Panc1 (cell line): ENCODE measurements around the gene TMED6. TPM values are rescaled to one million over a fixed set of nuclear protein-coding genes. Genes with fewer than 3 reads are reported as not detected.

Experiments
- ATAC-seq: fragments of 200-7000 bp; cut with Tn5 transposase; 2 replicates; pipeline ENCODE4 v1.9.1; 2020; ENCODE audit warnings: mild to moderate bottlenecking, moderate library complexity
- BruUV-seq: library from RNA; stranded (reverse); fragments of 400-500 nt; replicated peaks from 2 replicates; lab custom pipeline; 2021; lab: Mats Ljungman, UMichigan
- CTCF ChIA-PET: fragments of 300-600 bp; sonication (Branson Sonifier 250); formaldehyde crosslinking; loops from one replicate; lab custom pipeline; 2022; ENCODE audit warnings: antibody characterized with exemption; lab: Charles Lee
- POLR2A ChIA-PET: fragments of 300-600 bp; sonication (Branson Sonifier 250); formaldehyde crosslinking; loops from one replicate; lab custom pipeline; 2022; ENCODE audit warnings: antibody characterized with exemption; lab: Charles Lee
- DNase-seq: peaks from one replicate; pipeline ENCODE4 v3.0.0-alpha.2; 2010; ENCODE audit warnings: low read depth, low spot score
- H3K27ac ChIP-seq: 2 replicates; pipeline ENCODE4 v1.5.1; 2011; ENCODE audit warnings: mild to moderate bottlenecking, low read length, inconsistent platforms
- H3K27me3 ChIP-seq: fragments of 200-500 bp; sonication (Bioruptor generic); 2 replicates; pipeline ENCODE4 v1.6.0; 2014; ENCODE audit warnings: low read length, inconsistent platforms; ENCODE audit not compliant: control insufficient read depth, insufficient read depth
- H3K36me3 ChIP-seq: fragments of 200-500 bp; sonication (Bioruptor generic); 2 replicates; pipeline ENCODE4 v1.5.1; 2014; ENCODE audit warnings: inconsistent platforms, mild to moderate bottlenecking, low read length, moderate library complexity; ENCODE audit not compliant: control insufficient read depth, insufficient read depth
- H3K4me1 ChIP-seq: 2 replicates; pipeline ENCODE4 v1.5.1; 2011; ENCODE audit warnings: inconsistent platforms, mild to moderate bottlenecking, low read length, moderate library complexity; ENCODE audit not compliant: control insufficient read depth, insufficient read depth
- H3K4me3 ChIP-seq, 2 experiments: 2 replicates each; pipeline ENCODE4 v1.5.1; 2011 to 2012; ENCODE audit warnings: low read depth in 2 of 2, low read length in 2 of 2, mild to moderate bottlenecking in 2 of 2, inconsistent platforms in 1 of 2, moderate library complexity in 1 of 2
- H3K9me3 ChIP-seq: fragments of 200-500 bp; sonication (Bioruptor generic); 2 replicates; pipeline ENCODE4 v1.5.1; 2014; ENCODE audit warnings: low read depth, mild to moderate bottlenecking, inconsistent platforms, low read length, moderate library complexity; ENCODE audit not compliant: control insufficient read depth, insufficient read depth
- CTCF ChIP-seq: fragments of 450-650 bp; IDR thresholded peaks from 2 replicates; pipeline ENCODE4 v1.5.1; 2017; ENCODE audit warnings: mild to moderate bottlenecking
- POLR2AphosphoS5 ChIP-seq: IDR thresholded peaks from 2 replicates; pipeline ENCODE4 v1.6.1; 2012; ENCODE audit warnings: mild to moderate bottlenecking, low read depth, low read length, moderate library complexity
- REST ChIP-seq, 2 experiments: IDR thresholded peaks; 2 replicates each; pipeline ENCODE4 v1.6.1; 2011 to 2012; ENCODE audit warnings: low read depth in 2 of 2, control low read depth in 1 of 2, low read length in 1 of 2, mild to moderate bottlenecking in 1 of 2, moderate library complexity in 1 of 2; ENCODE audit not compliant: insufficient read depth in 1 of 2
- SIN3A ChIP-seq: IDR thresholded peaks from 2 replicates; pipeline ENCODE4 v1.6.1; 2012; ENCODE audit warnings: low read depth, mild to moderate bottlenecking, low read length, moderate library complexity, borderline replicate concordance; ENCODE audit not compliant: insufficient read depth
- TCF7L2 ChIP-seq: IDR thresholded peaks from 2 replicates; pipeline ENCODE4 v1.6.1; 2011; ENCODE audit warnings: mild to moderate bottlenecking, low read depth, low read length, inconsistent platforms
- in situ Hi-C: cut with HindIII; loops from 2 replicates; pipeline ENCODE4 v1.10.0; 2016; ENCODE audit warnings: low sequenced_read_pairs, low pct_unique_long_range_greater_than_20kb
- intact Hi-C: fragments of 100-400 bp; cut with micrococcal nuclease; formaldehyde crosslinking; loops from one replicate; pipeline ENCODE4 v1.10.0; 2022; ENCODE audit not compliant: unreplicated experiment
- total RNA-seq: library from RNA; stranded (reverse); gene quantifications from one replicate; pipeline ENCODE4 v1.2.1, GENCODE V29; 2021; ENCODE audit not compliant: unreplicated experiment

The TMED6 gene
- total RNA-seq, 1 experiment from 2014 or later: 0.36 TPM

GRCh38 chr16:69328854-69329316 lies 22.7 kb downstream of the TMED6 start:
- ATAC-seq: peak; percentile 8
- no peak for DNase-seq

GRCh38 chr16:69327585-69328310 lies 23.8 kb downstream of the TMED6 start:
- intact Hi-C loops (no loop called here), in situ Hi-C loops (no loop called here)
- POLR2A ChIA-PET: no interaction called here
- TF ChIP-seq REST (IDR thresholded peaks at IDR 0.05; ENCODE audit: insufficient read depth in 1 of 2, low read depth in 2 of 2, low read length in 1 of 2) (no peak), TCF7L2 (no peak), CTCF (no peak), POLR2AphosphoS5 (no peak), SIN3A (no peak)
- Histone ChIP-seq H3K36me3 (no peaks in the 10 kb centered on the region; the same call in 1 of the 2 replicates), H3K4me3 (peak overlapping the region; percentile 64 to 71), H3K9me3 (no peaks in the 10 kb centered on the region), H3K27ac (peak overlapping the region; percentile 79), H3K4me1 (peaks cover 23% of the 10 kb centered on the region), H3K27me3 (no peaks in the 10 kb centered on the region)
- no peak for DNase-seq
- CTCF ChIA-PET: no interaction called here
- no TSS peak for BruUV-seq
- ATAC-seq: no peak

More at GRCh38 chr16:69328854-69329316, 22.7 kb downstream of the TMED6 start:
- H3K4me1 ChIP-seq: peaks cover 22% of the 10 kb centered on the region
- intact Hi-C loops (no loop called here), in situ Hi-C loops (no loop called here)
- peak overlapping the region; percentile 64 to 71 for H3K4me3 ChIP-seq
- H3K27ac ChIP-seq: peak overlapping the region; percentile 79
- H3K9me3 ChIP-seq: no peaks in the 10 kb centered on the region
- H3K36me3 ChIP-seq: no peaks in the 10 kb centered on the region; the same call in 1 of the 2 replicates
- POLR2A ChIA-PET: no interaction called here
- CTCF ChIA-PET: no interaction called here
- TF ChIP-seq POLR2AphosphoS5 (no peak), CTCF (no peak), SIN3A (no peak), REST (IDR thresholded peaks at IDR 0.05; ENCODE audit: insufficient read depth in 1 of 2, low read depth in 2 of 2, low read length in 1 of 2) (no peak), TCF7L2 (no peak)
- no peaks in the 10 kb centered on the region for H3K27me3 ChIP-seq
- no TSS peak for BruUV-seq
